ENCODE measurements around the gene RNLS. TPM values are rescaled to one million over a fixed set of nuclear protein-coding genes. Genes with fewer than 3 reads are reported as not detected.
A peak's percentile ranks its signal among the peaks of the same experiment; 100 is the strongest.

RNLS gene
- total RNA-seq, result 1 to 10 TPM; 6.2 to 9.4 TPM

GRCh38 chr10:88582806-88583583, at the start of gene RNLS:
TSS of gene RNLS (minus strand) at chr10:88583318.
- DNase-seq (ENCODE audit: low spot score), result peak; percentile 3
- Histone ChIP-seq H3K4me1 (ENCODE audit: control insufficient read depth in 1 of 2, low read depth in 2 of 2) (peaks cover 6 to 7% of the 10 kb centered on the region in 2 donors), H3K27ac (peak within 1 kb of the TSS; percentile 97), H3K36me3 (no peaks in the 10 kb centered on the region), H3K4me3 (peak within 1 kb of the TSS; percentile 84), H3K27me3 (replicated peaks; ENCODE audit: insufficient read depth) (no peaks in the 10 kb centered on the region), H3K9me3 (no peaks in the 10 kb centered on the region)
- peak; percentile 82 for ATAC-seq (ENCODE audit: insufficient number of reproducible peaks, low FRiP score, low read depth)
- TF ChIP-seq CTCF (IDR thresholded peaks at IDR 0.05), result peak; percentile 89

- no peak for DNase-seq (ENCODE audit: low spot score)
- no peaks in the 10 kb centered on the region for H3K9me3 ChIP-seq
- H3K4me3 ChIP-seq, result no peak overlapping the region
- H3K4me1 ChIP-seq (ENCODE audit: control insufficient read depth in 1 of 2, low read depth in 2 of 2), result no peaks in the 10 kb centered on the region
- no peaks in the 10 kb centered on the region for H3K36me3 ChIP-seq
- no peak for TF ChIP-seq CTCF (IDR thresholded peaks at IDR 0.05)
- ATAC-seq (ENCODE audit: insufficient number of reproducible peaks, low FRiP score, low read depth), result no peak
- H3K27me3 ChIP-seq (replicated peaks; ENCODE audit: insufficient read depth), result no peaks in the 10 kb centered on the region
- H3K27ac ChIP-seq, result no peak overlapping the region
Measured at GRCh38 chr10:88624840-88625239, 41.7 kb upstream of the RNLS start.

GRCh38 chr10:88623835-88624234, 40.7 kb upstream of the RNLS start:
- no peak for TF ChIP-seq CTCF (IDR thresholded peaks at IDR 0.05)
- ATAC-seq (ENCODE audit: insufficient number of reproducible peaks, low FRiP score, low read depth) (no peak), DNase-seq (ENCODE audit: low spot score) (no peak)
- no peak overlapping the region for H3K4me3 ChIP-seq
- no peak overlapping the region for H3K27ac ChIP-seq
- H3K4me1 ChIP-seq (ENCODE audit: control insufficient read depth in 1 of 2, low read depth in 2 of 2), result no peaks in the 10 kb centered on the region
- no peaks in the 10 kb centered on the region for H3K36me3 ChIP-seq
- H3K27me3 ChIP-seq (replicated peaks; ENCODE audit: insufficient read depth), result no peaks in the 10 kb centered on the region
- no peaks in the 10 kb centered on the region for H3K9me3 ChIP-seq

- Histone ChIP-seq H3K4me1 (ENCODE audit: control insufficient read depth in 1 of 2, low read depth in 2 of 2) (no peaks in the 10 kb centered on the region), H3K4me3 (no peak overlapping the region), H3K36me3 (no peaks in the 10 kb centered on the region), H3K9me3 (no peaks in the 10 kb centered on the region), H3K27ac (no peak overlapping the region), H3K27me3 (replicated peaks; ENCODE audit: insufficient read depth) (no peaks in the 10 kb centered on the region)
- ATAC-seq (ENCODE audit: insufficient number of reproducible peaks, low FRiP score, low read depth) (no peak), DNase-seq (ENCODE audit: low spot score) (no peak)
- TF ChIP-seq CTCF (IDR thresholded peaks at IDR 0.05), result no peak
Measured at GRCh38 chr10:88620441-88620840, 37.3 kb upstream of the RNLS start.

- Histone ChIP-seq H3K9me3 (no peaks in the 10 kb centered on the region), H3K36me3 (no peaks in the 10 kb centered on the region), H3K4me1 (ENCODE audit: control insufficient read depth in 1 of 2, low read depth in 2 of 2) (no peaks in the 10 kb centered on the region), H3K27me3 (replicated peaks; ENCODE audit: insufficient read depth) (no peaks in the 10 kb centered on the region), H3K27ac (no peak overlapping the region), H3K4me3 (no peak overlapping the region)
- DNase-seq (ENCODE audit: low spot score) (no peak), ATAC-seq (ENCODE audit: insufficient number of reproducible peaks, low FRiP score, low read depth) (no peak)
- no peak for TF ChIP-seq CTCF (IDR thresholded peaks at IDR 0.05)
Measured at GRCh38 chr10:88618496-88618895, 35.4 kb upstream of the RNLS start.
